Left ventricle myocardium inferior (tissue), 1 donor: Measurements from ENCODE around the gene PIP4K2A. TPM values are rescaled to one million over a fixed set of nuclear protein-coding genes. Genes with fewer than 3 reads are reported as not detected.
A peak's percentile ranks its signal among the peaks of the same experiment; 100 is the strongest.

ENCODE experiments used
- DNase-seq: peaks from one replicate; pipeline ENCODE4 v3.0.0-alpha.2; 2020
- H3K27ac ChIP-seq: fragments of 200-600 bp; replicated peaks from 2 replicates; pipeline ENCODE4 v1.8.0; 2021
- H3K27me3 ChIP-seq: fragments of 200-600 bp; 2 replicates; pipeline ENCODE4 v1.8.0; 2021; ENCODE audit warnings: low read depth
- H3K36me3 ChIP-seq: fragments of 200-600 bp; 2 replicates; pipeline ENCODE4 v1.8.0; 2021
- H3K4me1 ChIP-seq: fragments of 200-600 bp; 2 replicates; pipeline ENCODE4 v1.8.0; 2021
- H3K4me3 ChIP-seq: fragments of 200-600 bp; 2 replicates; pipeline ENCODE4 v1.8.0; 2021; ENCODE audit warnings: mild to moderate bottlenecking, moderate library complexity
- H3K9me3 ChIP-seq: fragments of 200-600 bp; replicated peaks from 2 replicates; pipeline ENCODE4 v1.8.0; 2021
- CTCF ChIP-seq: fragments of 200-600 bp; IDR thresholded peaks from 2 replicates; pipeline ENCODE4 v1.8.0; 2021; ENCODE audit warnings: antibody characterized with exemption, mild to moderate bottlenecking, borderline replicate concordance
- intact Hi-C: fragments of 100-400 bp; cut with micrococcal nuclease; formaldehyde crosslinking; loops from one replicate; pipeline ENCODE4 v1.11.0; 2022
- total RNA-seq: library from RNA; stranded (reverse); fragmentation: NEBNext Ultra II Directional; extraction: Animal tissue kit (Norgen Biotek cat#: 25700); gene quantifications from one replicate; pipeline ENCODE4 v1.2.1, GENCODE V29; 2021
- donor health status: DM: no; HTN: yes; CAD: no; lungs with severe emphysema.

Gene PIP4K2A
- total RNA-seq, 1 donor from 2014 or later, result 12.6 TPM

GRCh38 chr10:22615101-22615500 is 99.3 kb downstream of the PIP4K2A start:
- no peaks in the 10 kb centered on the region for H3K27me3 ChIP-seq
- intact Hi-C loops, result no loop called here
- peaks cover 55% of the 10 kb centered on the region for H3K4me1 ChIP-seq
- no peak for DNase-seq
- no peak overlapping the region for H3K4me3 ChIP-seq
- H3K9me3 ChIP-seq, result no peaks in the 10 kb centered on the region
- H3K27ac ChIP-seq, result peak overlapping the region; percentile 54
- H3K36me3 ChIP-seq, result no peaks in the 10 kb centered on the region
- TF ChIP-seq CTCF, result no peak

- Histone ChIP-seq H3K9me3 (no peaks in the 10 kb centered on the region), H3K4me1 (peaks cover 34% of the 10 kb centered on the region)
- TF ChIP-seq CTCF, result no peak
These were observed 101.4 kb downstream of the PIP4K2A start for GRCh38 chr10:22613011-22613410.

GRCh38 chr10:22612318-22612717 is 102.1 kb downstream of the PIP4K2A start:
- H3K4me1 ChIP-seq, result peaks cover 27% of the 10 kb centered on the region
- peaks cover 16% of the 10 kb centered on the region for H3K36me3 ChIP-seq
- H3K4me3 ChIP-seq, result no peak overlapping the region
- no peak overlapping the region for H3K27ac ChIP-seq
- intact Hi-C loops, result no loop called here
- no peak for DNase-seq
- no peaks in the 10 kb centered on the region for H3K27me3 ChIP-seq
- H3K9me3 ChIP-seq, result no peaks in the 10 kb centered on the region
- TF ChIP-seq CTCF, result no peak

More at GRCh38 chr10:22613011-22613410, 101.4 kb downstream of the PIP4K2A start:
- no peak for DNase-seq
- H3K36me3 ChIP-seq, result peaks cover 12% of the 10 kb centered on the region
- intact Hi-C loops, result no loop called here
- no peak overlapping the region for H3K4me3 ChIP-seq
- no peaks in the 10 kb centered on the region for H3K27me3 ChIP-seq
- H3K27ac ChIP-seq, result no peak overlapping the region

GRCh38 chr10:22611425-22612115 is 102.8 kb downstream of the PIP4K2A start:
- Histone ChIP-seq H3K27me3 (no peaks in the 10 kb centered on the region), H3K9me3 (no peaks in the 10 kb centered on the region), H3K36me3 (peaks cover 19% of the 10 kb centered on the region), H3K4me3 (no peak overlapping the region), H3K27ac (no peak overlapping the region), H3K4me1 (peaks cover 23% of the 10 kb centered on the region)
- intact Hi-C loops, result no loop called here
- TF ChIP-seq CTCF, result no peak
- DNase-seq, result no peak

- Histone ChIP-seq H3K27ac (no peak overlapping the region), H3K36me3 (peaks cover 19% of the 10 kb centered on the region), H3K9me3 (no peaks in the 10 kb centered on the region), H3K4me1 (peaks cover 13% of the 10 kb centered on the region), H3K27me3 (no peaks in the 10 kb centered on the region), H3K4me3 (no peak overlapping the region)
- intact Hi-C loops, result no loop called here
- DNase-seq, result no peak
- no peak for TF ChIP-seq CTCF
These were observed 103.8 kb downstream of the PIP4K2A start for GRCh38 chr10:22610610-22611009.
